PC-9 (cell line): ENCODE results near the gene CYBC1.
"Not testable (repeated sequence)": the region's sequence is repeated elsewhere in the genome, so short reads cannot be mapped to it uniquely, and the experiment has no call there.

Experiments used
- EZH2 ChIP-seq: fragments of 200-600 bp; sonication (generic); IDR thresholded peaks from 2 replicates; pipeline ENCODE4 v1.8.0; 2017; ENCODE audit warnings: antibody characterized with exemption, low read depth
- TF ChIP-seq, protein P1 (sequence below): fragments of 200-600 bp; sonication (generic); conservative IDR thresholded peaks from 2 replicates; pipeline ENCODE4 v1.6.1; 2017; ENCODE audit warnings: mixed run types, antibody characterized with exemption, mild to moderate bottlenecking, moderate library complexity

DNA sequence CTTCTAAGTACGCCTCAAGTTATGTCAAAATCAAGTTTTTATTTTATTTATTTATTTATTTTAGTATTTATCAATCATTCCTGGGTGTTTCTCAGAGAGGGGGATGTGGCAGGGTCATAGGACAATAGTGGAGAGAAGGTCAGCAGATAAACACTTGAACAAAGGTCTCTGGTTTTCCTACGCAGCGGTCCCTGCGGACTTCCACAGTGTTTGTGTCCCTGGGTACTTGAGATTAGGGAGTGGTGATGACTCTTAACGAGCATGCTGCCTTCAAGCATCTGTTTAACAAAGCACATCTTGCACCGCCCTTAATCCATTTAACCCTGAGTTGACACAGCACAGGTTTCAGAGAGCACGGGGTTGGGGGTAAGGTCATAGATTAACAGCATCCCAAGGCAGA lies 2.6 kb upstream of the CYBC1 start:
- TF ChIP-seq, protein P1, sequence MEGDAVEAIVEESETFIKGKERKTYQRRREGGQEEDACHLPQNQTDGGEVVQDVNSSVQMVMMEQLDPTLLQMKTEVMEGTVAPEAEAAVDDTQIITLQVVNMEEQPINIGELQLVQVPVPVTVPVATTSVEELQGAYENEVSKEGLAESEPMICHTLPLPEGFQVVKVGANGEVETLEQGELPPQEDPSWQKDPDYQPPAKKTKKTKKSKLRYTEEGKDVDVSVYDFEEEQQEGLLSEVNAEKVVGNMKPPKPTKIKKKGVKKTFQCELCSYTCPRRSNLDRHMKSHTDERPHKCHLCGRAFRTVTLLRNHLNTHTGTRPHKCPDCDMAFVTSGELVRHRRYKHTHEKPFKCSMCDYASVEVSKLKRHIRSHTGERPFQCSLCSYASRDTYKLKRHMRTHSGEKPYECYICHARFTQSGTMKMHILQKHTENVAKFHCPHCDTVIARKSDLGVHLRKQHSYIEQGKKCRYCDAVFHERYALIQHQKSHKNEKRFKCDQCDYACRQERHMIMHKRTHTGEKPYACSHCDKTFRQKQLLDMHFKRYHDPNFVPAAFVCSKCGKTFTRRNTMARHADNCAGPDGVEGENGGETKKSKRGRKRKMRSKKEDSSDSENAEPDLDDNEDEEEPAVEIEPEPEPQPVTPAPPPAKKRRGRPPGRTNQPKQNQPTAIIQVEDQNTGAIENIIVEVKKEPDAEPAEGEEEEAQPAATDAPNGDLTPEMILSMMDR: not testable (repeated sequence)
- not testable (repeated sequence) for TF ChIP-seq EZH2
